Stimulated activated CD4-positive, alpha-beta T cell treated with anti-CD3 and anti-CD28 coated beads, Interleukin-15, amount 100 ng/mL, for 48 hours (primary cell): ENCODE data around the gene ZC3H11A.
"Not testable (repeated sequence)": the region's sequence is repeated elsewhere in the genome, so short reads cannot be mapped to it uniquely, and the experiment has no call there.

Experiments
- DNase-seq, 2 donors: peaks; one replicate each; pipeline ENCODE4 v3.0.0-alpha.2; 2020; ENCODE audit warnings: low read depth in 2 of 2

ZC3H11A gene

GRCh38 chr1:203781962-203782361, 13.5 kb upstream of the ZC3H11A start:
- no peak for DNase-seq

GRCh38 chr1:203789966-203790365, 5.5 kb upstream of the ZC3H11A start:
- DNase-seq: no peak

- DNase-seq: no peak
Observed at GRCh38 chr1:203791498-203791897, 3.9 kb upstream of the ZC3H11A start.

- DNase-seq: no peak
Observed at GRCh38 chr1:203792486-203792885, 2.9 kb upstream of the ZC3H11A start.

- DNase-seq: not testable (repeated sequence)
Observed at GRCh38 chr1:203793561-203793960, 1.9 kb upstream of the ZC3H11A start.

- no peak for DNase-seq
Observed at GRCh38 chr1:203794764-203795440, 521 bp upstream of the ZC3H11A start.

- peak; percentile 4 to 14 for DNase-seq
Observed at GRCh38 chr1:203796236-203796605, 798 bp downstream of the ZC3H11A start.

- no peak for DNase-seq
Observed at GRCh38 chr1:203797216-203797615, 1.8 kb downstream of the ZC3H11A start.

GRCh38 chr1:203797948-203798655, 2.7 kb downstream of the ZC3H11A start:
- no peak for DNase-seq

- no peak for DNase-seq
Observed at GRCh38 chr1:203799157-203799556, 3.7 kb downstream of the ZC3H11A start.

GRCh38 chr1:203799971-203800370, 4.5 kb downstream of the ZC3H11A start:
- no peak for DNase-seq

- DNase-seq: no peak
Observed at GRCh38 chr1:203805689-203806088, 10.3 kb downstream of the ZC3H11A start.

- no peak for DNase-seq
Observed at GRCh38 chr1:203807196-203807595, 11.8 kb downstream of the ZC3H11A start.

- no peak for DNase-seq
Observed at GRCh38 chr1:203813581-203814341, 18.3 kb downstream of the ZC3H11A start.

- DNase-seq: no peak
Observed at GRCh38 chr1:203818399-203818798, 23.0 kb downstream of the ZC3H11A start.

GRCh38 chr1:203823306-203823705, 27.9 kb downstream of the ZC3H11A start:
- no peak for DNase-seq

GRCh38 chr1:203826175-203826574, 30.8 kb downstream of the ZC3H11A start:
- DNase-seq: no peak

GRCh38 chr1:203828002-203828401, 32.6 kb downstream of the ZC3H11A start:
- no peak for DNase-seq

GRCh38 chr1:203828503-203828902, 33.1 kb downstream of the ZC3H11A start:
- DNase-seq: no peak

GRCh38 chr1:203829247-203829646, 33.8 kb downstream of the ZC3H11A start:
- not testable (repeated sequence) for DNase-seq

- DNase-seq: no peak
Observed at GRCh38 chr1:203835476-203835875, 40.1 kb downstream of the ZC3H11A start.

GRCh38 chr1:203839081-203839480, 43.7 kb downstream of the ZC3H11A start:
- no peak for DNase-seq
